Measurements from ENCODE around the gene MAP4K4.

Gene MAP4K4

DNA sequence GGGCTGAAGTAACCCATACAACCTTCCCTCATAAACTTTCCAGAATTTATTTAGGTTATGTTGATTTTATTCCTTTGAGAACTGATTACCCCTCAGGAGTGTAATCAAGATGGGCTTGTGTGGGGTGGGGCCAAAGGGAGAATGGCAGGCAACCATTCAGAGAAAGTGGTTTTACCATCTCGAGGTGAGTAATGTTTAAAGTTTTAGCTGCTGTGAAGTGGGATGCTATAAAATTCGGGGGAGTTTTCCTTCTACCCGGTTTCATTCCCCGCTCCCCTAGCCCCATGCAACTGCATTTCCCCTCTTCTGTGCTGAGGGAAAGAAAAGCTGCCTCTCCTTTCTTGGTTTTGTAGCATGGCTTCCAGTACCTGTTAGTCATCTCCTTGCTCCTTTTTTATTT lies 34.7 kb downstream of the MAP4K4 start:
- no peak overlapping the region for H2AK5ac ChIP-seq (ENCODE audit: low read length)
- no peak for DNase-seq
- H3K9ac ChIP-seq (ENCODE audit: low read length) = no peak overlapping the region
- WGBS (ENCODE audit: extremely low coverage, insufficient coverage, low lambda C conversion rate) = no CpG with 5 or more reads among the region's 4 CpGs
- H3K4me2 ChIP-seq (ENCODE audit: low read length) = no peak overlapping the region
- no peaks in the 10 kb centered on the region for H3K36me3 ChIP-seq (ENCODE audit: control insufficient read depth, insufficient read depth, low read length)
- H3K27me3 ChIP-seq (ENCODE audit: insufficient read depth, low read length, poor library complexity) = no peaks in the 10 kb centered on the region
- peaks cover 78% of the 10 kb centered on the region for H3K79me2 ChIP-seq (ENCODE audit: control insufficient read depth, insufficient read depth, low read length)
- no peak overlapping the region for H2BK120ac ChIP-seq (ENCODE audit: low read depth, low read length)
- no peak overlapping the region for H4K8ac ChIP-seq (ENCODE audit: low read depth, low read length)
- H3K4me3 ChIP-seq (ENCODE audit: low read length) = no peak overlapping the region
- H3K23ac ChIP-seq (ENCODE audit: low read length) = no peak overlapping the region
- H3K4ac ChIP-seq (ENCODE audit: low read depth, low read length) = no peak overlapping the region
- no peak overlapping the region for H2BK5ac ChIP-seq (ENCODE audit: low read length)
- no peak overlapping the region for H3K18ac ChIP-seq (ENCODE audit: low read length)
- H3K4me1 ChIP-seq (ENCODE audit: control insufficient read depth, low read depth, low read length) = peaks cover 3% of the 10 kb centered on the region
- no peak overlapping the region for H3K56ac ChIP-seq (ENCODE audit: low read length)
- H3K27ac ChIP-seq (ENCODE audit: low read depth, low read length) = no peak overlapping the region
- no peak overlapping the region for H2BK15ac ChIP-seq (replicated peaks; ENCODE audit: low read depth)
- no peak overlapping the region for H4K5ac ChIP-seq (ENCODE audit: low read length)
- H3K79me1 ChIP-seq (ENCODE audit: low read length) = peaks cover 40% of the 10 kb centered on the region

GRCh38 chr2:101732773-101733256 lies 35.3 kb downstream of the MAP4K4 start:
- H2BK5ac ChIP-seq (ENCODE audit: low read length) = no peak overlapping the region
- H2AK5ac ChIP-seq (ENCODE audit: low read length) = no peak overlapping the region
- H3K18ac ChIP-seq (ENCODE audit: low read length) = no peak overlapping the region
- H3K4me3 ChIP-seq (ENCODE audit: low read length) = no peak overlapping the region
- H3K4me2 ChIP-seq (ENCODE audit: low read length) = no peak overlapping the region
- no peak overlapping the region for H2BK120ac ChIP-seq (ENCODE audit: low read depth, low read length)
- no peaks in the 10 kb centered on the region for H3K36me3 ChIP-seq (ENCODE audit: control insufficient read depth, insufficient read depth, low read length)
- H3K4me1 ChIP-seq (ENCODE audit: control insufficient read depth, low read depth, low read length) = peaks cover 3% of the 10 kb centered on the region
- no peak overlapping the region for H3K4ac ChIP-seq (ENCODE audit: low read depth, low read length)
- no peak overlapping the region for H2BK15ac ChIP-seq (replicated peaks; ENCODE audit: low read depth)
- peaks cover 81% of the 10 kb centered on the region for H3K79me2 ChIP-seq (ENCODE audit: control insufficient read depth, insufficient read depth, low read length)
- no peak for DNase-seq
- H4K5ac ChIP-seq (ENCODE audit: low read length) = no peak overlapping the region
- H3K27ac ChIP-seq (ENCODE audit: low read depth, low read length) = no peak overlapping the region
- no peak overlapping the region for H3K23ac ChIP-seq (ENCODE audit: low read length)
- no peak overlapping the region for H4K8ac ChIP-seq (ENCODE audit: low read depth, low read length)
- no CpG with 5 or more reads among the region's 14 CpGs for WGBS (ENCODE audit: extremely low coverage, insufficient coverage, low lambda C conversion rate)
- no peaks in the 10 kb centered on the region for H3K27me3 ChIP-seq (ENCODE audit: insufficient read depth, low read length, poor library complexity)
- peaks cover 44% of the 10 kb centered on the region for H3K79me1 ChIP-seq (ENCODE audit: low read length)
- no peak overlapping the region for H3K9ac ChIP-seq (ENCODE audit: low read length)
- H3K56ac ChIP-seq (ENCODE audit: low read length) = no peak overlapping the region

GRCh38 chr2:101733257-101733993 lies 35.9 kb downstream of the MAP4K4 start:
- no peak overlapping the region for H3K4me2 ChIP-seq (ENCODE audit: low read length)
- no peak overlapping the region for H3K27ac ChIP-seq (ENCODE audit: low read depth, low read length)
- no peak overlapping the region for H2BK5ac ChIP-seq (ENCODE audit: low read length)
- H2AK5ac ChIP-seq (ENCODE audit: low read length) = no peak overlapping the region
- no peak overlapping the region for H3K23ac ChIP-seq (ENCODE audit: low read length)
- no peak overlapping the region for H4K8ac ChIP-seq (ENCODE audit: low read depth, low read length)
- H4K5ac ChIP-seq (ENCODE audit: low read length) = no peak overlapping the region
- no peak overlapping the region for H2BK120ac ChIP-seq (ENCODE audit: low read depth, low read length)
- DNase-seq = no peak
- no peak overlapping the region for H3K4ac ChIP-seq (ENCODE audit: low read depth, low read length)
- no peak overlapping the region for H3K18ac ChIP-seq (ENCODE audit: low read length)
- no peaks in the 10 kb centered on the region for H3K36me3 ChIP-seq (ENCODE audit: control insufficient read depth, insufficient read depth, low read length)
- peaks cover 3% of the 10 kb centered on the region for H3K4me1 ChIP-seq (ENCODE audit: control insufficient read depth, low read depth, low read length)
- no peak overlapping the region for H3K4me3 ChIP-seq (ENCODE audit: low read length)
- H3K27me3 ChIP-seq (ENCODE audit: insufficient read depth, low read length, poor library complexity) = no peaks in the 10 kb centered on the region
- no peak overlapping the region for H2BK15ac ChIP-seq (replicated peaks; ENCODE audit: low read depth)
- WGBS (ENCODE audit: extremely low coverage, insufficient coverage, low lambda C conversion rate) = no CpG with 5 or more reads among the region's 4 CpGs
- peaks cover 82% of the 10 kb centered on the region for H3K79me2 ChIP-seq (ENCODE audit: control insufficient read depth, insufficient read depth, low read length)
- H3K9ac ChIP-seq (ENCODE audit: low read length) = no peak overlapping the region
- H3K56ac ChIP-seq (ENCODE audit: low read length) = no peak overlapping the region
- peaks cover 42% of the 10 kb centered on the region for H3K79me1 ChIP-seq (ENCODE audit: low read length)

DNA sequence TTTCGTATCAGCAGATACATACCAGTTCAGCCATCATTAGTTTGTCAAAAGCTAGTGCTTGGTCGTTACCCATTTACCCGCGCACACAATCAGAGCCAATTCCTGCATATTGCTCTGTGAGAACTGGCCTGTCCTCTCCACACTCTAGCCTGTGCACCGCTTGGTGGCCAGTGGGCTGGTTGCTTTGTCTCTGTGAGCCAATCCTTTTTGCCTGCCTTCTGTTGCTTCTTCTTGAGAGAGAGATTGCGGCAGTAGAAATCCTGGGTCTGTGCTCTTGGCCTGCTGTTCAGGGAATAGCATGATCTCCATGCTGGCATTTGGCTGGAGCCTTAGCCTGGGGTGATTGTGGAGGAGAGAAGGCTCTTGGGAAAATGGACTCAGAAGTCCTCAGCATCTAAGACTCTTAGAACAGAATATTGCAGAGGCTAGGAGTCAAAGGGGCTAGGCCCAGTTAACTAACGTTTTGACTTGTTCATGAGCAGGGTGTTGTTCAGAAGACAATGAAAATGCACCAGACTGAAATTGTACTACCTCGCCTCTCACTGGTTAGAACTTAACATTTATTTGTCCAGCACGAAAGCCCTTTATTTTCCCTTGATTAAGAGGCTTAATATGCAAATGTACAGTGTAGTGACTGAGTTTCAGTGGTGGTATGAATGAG lies 37.1 kb downstream of the MAP4K4 start:
- H3K4me3 ChIP-seq (ENCODE audit: low read length) = no peak overlapping the region
- no peak overlapping the region for H3K4me2 ChIP-seq (ENCODE audit: low read length)
- peaks cover 3% of the 10 kb centered on the region for H3K4me1 ChIP-seq (ENCODE audit: control insufficient read depth, low read depth, low read length)
- no peak overlapping the region for H2BK5ac ChIP-seq (ENCODE audit: low read length)
- no peak overlapping the region for H3K9ac ChIP-seq (ENCODE audit: low read length)
- DNase-seq = no peak
- H3K56ac ChIP-seq (ENCODE audit: low read length) = no peak overlapping the region
- no peak overlapping the region for H4K5ac ChIP-seq (ENCODE audit: low read length)
- H2BK120ac ChIP-seq (ENCODE audit: low read depth, low read length) = no peak overlapping the region
- peaks cover 46% of the 10 kb centered on the region for H3K79me1 ChIP-seq (ENCODE audit: low read length)
- H3K36me3 ChIP-seq (ENCODE audit: control insufficient read depth, insufficient read depth, low read length) = no peaks in the 10 kb centered on the region
- H4K8ac ChIP-seq (ENCODE audit: low read depth, low read length) = no peak overlapping the region
- H3K27me3 ChIP-seq (ENCODE audit: insufficient read depth, low read length, poor library complexity) = no peaks in the 10 kb centered on the region
- H2BK15ac ChIP-seq (replicated peaks; ENCODE audit: low read depth) = no peak overlapping the region
- H3K27ac ChIP-seq (ENCODE audit: low read depth, low read length) = no peak overlapping the region
- peaks cover 80% of the 10 kb centered on the region for H3K79me2 ChIP-seq (ENCODE audit: control insufficient read depth, insufficient read depth, low read length)
- H3K18ac ChIP-seq (ENCODE audit: low read length) = no peak overlapping the region
- no CpG with 5 or more reads among the region's 9 CpGs for WGBS (ENCODE audit: extremely low coverage, insufficient coverage, low lambda C conversion rate)
- H3K23ac ChIP-seq (ENCODE audit: low read length) = no peak overlapping the region
- H3K4ac ChIP-seq (ENCODE audit: low read depth, low read length) = no peak overlapping the region
- no peak overlapping the region for H2AK5ac ChIP-seq (ENCODE audit: low read length)

- no peak overlapping the region for H3K23ac ChIP-seq (ENCODE audit: low read length)
- peaks cover 46% of the 10 kb centered on the region for H3K79me1 ChIP-seq (ENCODE audit: low read length)
- H3K4me2 ChIP-seq (ENCODE audit: low read length) = no peak overlapping the region
- H3K79me2 ChIP-seq (ENCODE audit: control insufficient read depth, insufficient read depth, low read length) = peaks cover 78% of the 10 kb centered on the region
- H3K27ac ChIP-seq (ENCODE audit: low read depth, low read length) = no peak overlapping the region
- H3K4me1 ChIP-seq (ENCODE audit: control insufficient read depth, low read depth, low read length) = peaks cover 3% of the 10 kb centered on the region
- H2BK5ac ChIP-seq (ENCODE audit: low read length) = no peak overlapping the region
- H4K5ac ChIP-seq (ENCODE audit: low read length) = no peak overlapping the region
- DNase-seq = no peak
- H4K8ac ChIP-seq (ENCODE audit: low read depth, low read length) = no peak overlapping the region
- no peak overlapping the region for H2AK5ac ChIP-seq (ENCODE audit: low read length)
- no peak overlapping the region for H2BK120ac ChIP-seq (ENCODE audit: low read depth, low read length)
- H2BK15ac ChIP-seq (replicated peaks; ENCODE audit: low read depth) = no peak overlapping the region
- no peaks in the 10 kb centered on the region for H3K36me3 ChIP-seq (ENCODE audit: control insufficient read depth, insufficient read depth, low read length)
- H3K27me3 ChIP-seq (ENCODE audit: insufficient read depth, low read length, poor library complexity) = no peaks in the 10 kb centered on the region
- no peak overlapping the region for H3K4ac ChIP-seq (ENCODE audit: low read depth, low read length)
- no peak overlapping the region for H3K18ac ChIP-seq (ENCODE audit: low read length)
- H3K56ac ChIP-seq (ENCODE audit: low read length) = no peak overlapping the region
- no peak overlapping the region for H3K9ac ChIP-seq (ENCODE audit: low read length)
- H3K4me3 ChIP-seq (ENCODE audit: low read length) = no peak overlapping the region
Observed at GRCh38 chr2:101735166-101735533, 37.6 kb downstream of the MAP4K4 start.
